SK-N-SH (cell line): ENCODE measurements around the gene SERPINE1. TPM values are rescaled to one million over a fixed set of nuclear protein-coding genes. Genes with fewer than 3 reads are reported as not detected.

ENCODE experiments used
- CTCF ChIA-PET: fragments of 300-600, 350-600 bp; formaldehyde crosslinking; extraction: SDS; loops from one replicate; lab custom pipeline; 2021; lab: Yijun Ruan, JAX
- POLR2A ChIA-PET: fragments of 350-600 bp; sonication (Branson Sonifier 250); formaldehyde crosslinking; extraction: SDS; loops from one replicate; lab custom pipeline; 2020; ENCODE audit warnings: antibody characterized with exemption, inconsistent platforms; lab: Yijun Ruan, JAX
- DNase-seq: peaks from one replicate; pipeline ENCODE4 v3.0.0; 2012
- H2AFZ ChIP-seq: fragments of 200-600 bp; sonication (generic); 2 replicates; pipeline ENCODE4 v1.8.1; 2016; ENCODE audit warnings: antibody characterized with exemption, mild to moderate bottlenecking, low read depth
- H3F3A ChIP-seq: fragments of 200-600 bp; sonication (generic); replicated peaks from 2 replicates; pipeline ENCODE3; 2016; ENCODE audit warnings: antibody characterized with exemption, mild to moderate bottlenecking; ENCODE audit not compliant: insufficient read depth
- H3K27ac ChIP-seq, 2 experiments: fragments of 200-500 bp in 1 of 2; fragments of 200-600 bp in 1 of 2; sonication (Bioruptor generic) in 1 of 2; sonication (generic), shearing (Covaris generic) in 1 of 2; 2 replicates each; pipeline versions ENCODE4 v1.5.1 to v1.6.1; 2014 to 2016; ENCODE audit warnings: low read depth in 2 of 2, inconsistent platforms in 1 of 2, low read length in 1 of 2, mild to moderate bottlenecking in 1 of 2, mixed read lengths in 1 of 2
- H3K27me3 ChIP-seq: fragments of 200-600 bp; sonication (generic), shearing (Covaris generic); 2 replicates; pipeline ENCODE4 v1.6.1; 2016; ENCODE audit warnings: mixed run types; ENCODE audit not compliant: insufficient read depth
- H3K36me3 ChIP-seq, 2 experiments: fragments of 200-500 bp in 1 of 2; fragments of 200-600 bp in 1 of 2; sonication (Bioruptor generic) in 1 of 2; sonication (generic) in 1 of 2; replicated peaks in 1 of 2; 2 replicates each; pipeline versions ENCODE3 to v1.5.1; 2014 to 2016; ENCODE audit warnings: low read length in 1 of 2, mild to moderate bottlenecking in 1 of 2; ENCODE audit not compliant: insufficient read depth in 2 of 2, control insufficient read depth in 1 of 2
- H3K4me1 ChIP-seq, 2 experiments: fragments of 200-500 bp in 1 of 2; fragments of 200-600 bp in 1 of 2; sonication (Bioruptor generic) in 1 of 2; sonication (generic), shearing (Covaris generic) in 1 of 2; 2 replicates each; pipeline versions ENCODE4 v1.5.1 to v1.6.1; 2014 to 2016; ENCODE audit warnings: low read depth in 1 of 2, low read length in 1 of 2, mixed run types in 1 of 2; ENCODE audit not compliant: insufficient read depth in 2 of 2, control insufficient read depth in 1 of 2
- H3K4me2 ChIP-seq: fragments of 200-600 bp; sonication (generic), shearing (Covaris generic); 2 replicates; pipeline ENCODE4 v1.6.1; 2017; ENCODE audit warnings: mixed run types
- H3K4me3 ChIP-seq, 2 experiments: fragments of 200-500 bp in 1 of 2; fragments of 200-600 bp in 1 of 2; sonication (Bioruptor generic) in 1 of 2; sonication (generic), shearing (Covaris generic) in 1 of 2; 2 replicates each; pipeline versions ENCODE4 v1.5.1 to v1.8.1; 2014 to 2016; ENCODE audit warnings: low read depth in 2 of 2, inconsistent platforms in 1 of 2, low read length in 1 of 2, mild to moderate bottlenecking in 1 of 2, mixed read lengths in 1 of 2, moderate library complexity in 1 of 2
- H3K79me2 ChIP-seq: fragments of 200-600 bp; sonication (generic); 2 replicates; pipeline ENCODE4 v1.8.1; 2017; ENCODE audit warnings: mild to moderate bottlenecking; ENCODE audit not compliant: insufficient read depth
- H3K9ac ChIP-seq: fragments of 200-600 bp; sonication (generic); 2 replicates; pipeline ENCODE4 v1.6.1; 2017; ENCODE audit warnings: mixed run types
- H3K9me2 ChIP-seq: fragments of 200-600 bp; sonication (generic); 2 replicates; pipeline ENCODE4 v1.6.1; 2017; ENCODE audit warnings: mixed run types
- H3K9me3 ChIP-seq: fragments of 200-600 bp; sonication (generic); 2 replicates; pipeline ENCODE4 v1.6.1; 2017; ENCODE audit warnings: mixed run types, mild to moderate bottlenecking, moderate library complexity
- H4K20me1 ChIP-seq: fragments of 200-600 bp; sonication (generic); 2 replicates; pipeline ENCODE4 v1.6.1; 2017; ENCODE audit warnings: mild to moderate bottlenecking, mixed run types; ENCODE audit not compliant: insufficient read depth
- CHD2 ChIP-seq: fragments of 150-350 bp; IDR thresholded peaks from 2 replicates; pipeline ENCODE4 v1.6.1; 2018; ENCODE audit warnings: low read length; ENCODE audit not compliant: partially characterized antibody
- CTCF ChIP-seq: fragments of 200-600 bp; sonication (generic); IDR thresholded peaks from 2 replicates; pipeline ENCODE4 v1.6.1; 2017; ENCODE audit warnings: antibody characterized with exemption, mild to moderate bottlenecking, moderate library complexity
- FOXJ3 ChIP-seq: sonication (generic); formaldehyde crosslinking; IDR thresholded peaks from 2 replicates; pipeline ENCODE4 v1.5.1; 2020; ENCODE audit warnings: mild to moderate bottlenecking, missing genetic modification reagents
- FOXM1 ChIP-seq: IDR thresholded peaks from 2 replicates; pipeline ENCODE4 v1.4.0; 2012; ENCODE audit warnings: low read depth, mild to moderate bottlenecking
- GATA2 ChIP-seq: sonication (generic); formaldehyde crosslinking; IDR thresholded peaks from 2 replicates; pipeline ENCODE4 v1.5.0; 2020; ENCODE audit warnings: mild to moderate bottlenecking, missing genetic modification reagents
- JUND ChIP-seq: IDR thresholded peaks from 2 replicates; pipeline ENCODE4 v1.4.0; 2012
- NRF1 ChIP-seq: IDR thresholded peaks from 2 replicates; pipeline ENCODE4 v1.6.1; 2012; ENCODE audit warnings: low read depth, mild to moderate bottlenecking, low read length
- TAF1 ChIP-seq: IDR thresholded peaks from 2 replicates; pipeline ENCODE4 v1.6.1; 2012; ENCODE audit warnings: low read depth, mild to moderate bottlenecking, low read length, moderate library complexity, borderline replicate concordance
- TCF12 ChIP-seq: IDR thresholded peaks from 2 replicates; pipeline ENCODE4 v1.4.0; 2012
- USF2 ChIP-seq: fragments of 150-350 bp; IDR thresholded peaks from 2 replicates; pipeline ENCODE4 v1.6.1; 2017; ENCODE audit warnings: antibody characterized with exemption, low read length, low read depth, borderline replicate concordance
- YY1 ChIP-seq: IDR thresholded peaks from 2 replicates; pipeline ENCODE4 v1.4.0; 2012; ENCODE audit warnings: low read depth, mild to moderate bottlenecking
- ZBTB33 ChIP-seq: IDR thresholded peaks from 2 replicates; pipeline ENCODE4 v1.4.0; 2012; ENCODE audit warnings: low read depth, borderline replicate concordance
- WGBS: methylation state at CpG from one replicate; pipeline ENCODE4 v1.1.6; 2017; ENCODE audit warnings: low lambda C conversion rate; 5-methylcytosine and 5-hydroxymethylcytosine counted together
- polyA plus RNA-seq, 3 experiments: library from polyadenylated mRNA; depleted of rRNA; stranded (reverse); fragments of >200 nt; gene quantifications; 2 replicates each; pipeline ENCODE4 v1.2.3, GENCODE V29; 2012
- TF ChIP-seq, protein P1 (sequence below): IDR thresholded peaks from 2 replicates; pipeline ENCODE4 v1.4.0; 2012; ENCODE audit warnings: low read depth, borderline replicate concordance

SERPINE1 gene
- polyA plus RNA-seq, 1 of the 3 experiments (the other 2 are of a cell fraction) = 4,174 TPM

GRCh38 chr7:101155303-101155702 is 28.4 kb downstream of the SERPINE1 start:
- CTCF ChIA-PET = interaction anchor here (0.6 to 7.9 kb wide), 15 partner anchors 8 to 450 kb away, joined by 3 to 116 read pairs (median 3); partner anchors contain the start of genes POP7 and VGF
- Histone ChIP-seq H3K27ac (peak overlapping the region; percentile 38 to 84), H3K79me2 (peaks cover 30% of the 10 kb centered on the region), H4K20me1 (peaks cover 4% of the 10 kb centered on the region; the same call in 1 of the 2 replicates), H2AFZ (peak overlapping the region; percentile 33; the same call in 1 of the 2 replicates), H3K36me3 (peaks cover 29 to 31% of the 10 kb centered on the region in 2 experiments), H3K4me2 (peak overlapping the region; percentile 99), H3K4me1 (peaks cover 15 to 18% of the 10 kb centered on the region in 2 experiments; a peak in 3 of 4 replicates), H3K9me3 (no peaks in the 10 kb centered on the region), H3K27me3 (no peaks in the 10 kb centered on the region), H3K9me2 (no peaks in the 10 kb centered on the region), H3F3A (peaks cover 21% of the 10 kb centered on the region), H3K4me3 (peak overlapping the region; percentile 65 to 88)
- POLR2A ChIA-PET = interaction anchor here (0.8 to 3.7 kb wide), 4 partner anchors 8 to 62 kb away, joined by 3 to 43 read pairs (median 4); partner anchors contain the start of genes PLOD3, VGF and ZNHIT1
- DNase-seq = no peak
- no peak for TF ChIP-seq USF2
- TF ChIP-seq, protein P1, sequence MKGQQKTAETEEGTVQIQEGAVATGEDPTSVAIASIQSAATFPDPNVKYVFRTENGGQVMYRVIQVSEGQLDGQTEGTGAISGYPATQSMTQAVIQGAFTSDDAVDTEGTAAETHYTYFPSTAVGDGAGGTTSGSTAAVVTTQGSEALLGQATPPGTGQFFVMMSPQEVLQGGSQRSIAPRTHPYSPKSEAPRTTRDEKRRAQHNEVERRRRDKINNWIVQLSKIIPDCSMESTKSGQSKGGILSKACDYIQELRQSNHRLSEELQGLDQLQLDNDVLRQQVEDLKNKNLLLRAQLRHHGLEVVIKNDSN = no peak
- TF ChIP-seq TCF12 = no peak
- no peak for TF ChIP-seq TAF1
- TF ChIP-seq FOXJ3 (CRISPR knock-in tag) = no peak
- TF ChIP-seq FOXM1 = no peak
- no peak for TF ChIP-seq ZBTB33
- no peak for TF ChIP-seq NRF1
- TF ChIP-seq JUND = no peak
- TF ChIP-seq YY1 = no peak
- no peak for TF ChIP-seq CHD2
- TF ChIP-seq, all 33 proteins: peak for 0
- 35% methylated on average over 4 of the region's 4 CpGs for WGBS
- H3K9ac ChIP-seq = peak overlapping the region; percentile 90

- TF ChIP-seq GATA2 (CRISPR knock-in tag) (no peak), CTCF (peak; percentile 42), TCF12 (no peak)
- no peaks in the 10 kb centered on the region for H3K9me2 ChIP-seq
- no peak for DNase-seq
- H3K9ac ChIP-seq = no peak overlapping the region
- H3K27me3 ChIP-seq = no peaks in the 10 kb centered on the region
- no peak overlapping the region for H3K4me3 ChIP-seq
- H4K20me1 ChIP-seq = peaks cover 5% of the 10 kb centered on the region; the same call in 1 of the 2 replicates
- POLR2A ChIA-PET = interaction anchor here (1.2 to 3.7 kb wide), 4 partner anchors 9 to 61 kb away, joined by 3 to 43 read pairs (median 4); partner anchors contain the start of genes PLOD3, VGF and ZNHIT1
- peaks cover 15 to 18% of the 10 kb centered on the region in 2 experiments; a peak in 3 of 4 replicates for H3K4me1 ChIP-seq
- peaks cover 30% of the 10 kb centered on the region for H3K79me2 ChIP-seq
- H2AFZ ChIP-seq = no peak overlapping the region
- no peak overlapping the region for H3K27ac ChIP-seq
- H3F3A ChIP-seq = peaks cover 22% of the 10 kb centered on the region
- no peaks in the 10 kb centered on the region for H3K9me3 ChIP-seq
- peak overlapping the region; percentile 99; the same call in 1 of the 2 replicates for H3K4me2 ChIP-seq
- WGBS = 83% methylated on average over 6 of the region's 6 CpGs
- CTCF ChIA-PET = interaction anchor here (0.8 to 7.9 kb wide), 12 partner anchors 9 to 262 kb away, joined by 3 to 116 read pairs (median 4); partner anchors contain the start of genes NAT16 and VGF
- H3K36me3 ChIP-seq = peaks cover 33% of the 10 kb centered on the region in 2 experiments
Measured at GRCh38 chr7:101156277-101156676, 29.4 kb downstream of the SERPINE1 start.
